Measurements from ENCODE around the gene CTNNA3. TPM values are rescaled to one million over a fixed set of nuclear protein-coding genes. Genes with fewer than 3 reads are reported as not detected.

Gene CTNNA3
- total RNA-seq, 1 donor from 2014 or later, result 129 TPM

DNA sequence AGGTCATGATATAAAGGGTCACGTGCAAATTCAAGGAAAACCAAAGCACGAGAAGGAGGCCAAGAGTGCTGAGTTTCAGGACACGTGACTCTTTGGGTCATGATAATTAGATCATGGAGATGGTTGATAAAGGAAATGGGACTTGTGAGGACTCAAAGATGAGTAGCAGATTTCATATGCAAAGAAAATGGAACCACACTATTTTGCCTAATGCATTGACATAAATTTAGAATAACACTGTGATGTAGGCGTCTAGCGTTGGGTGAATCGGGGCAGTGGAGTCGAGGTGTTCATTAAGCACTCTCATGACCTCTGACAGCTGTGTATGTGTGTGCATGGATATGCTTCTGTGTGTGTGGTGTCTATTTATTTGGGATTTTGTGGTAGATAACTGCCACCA lies 1795.7 kb downstream of the CTNNA3 start:
- ATAC-seq (ENCODE audit: poor library complexity), result no peak
- intact Hi-C loops (cut with DNase I), result no loop called here
- DNase-seq, result no peak

DNA sequence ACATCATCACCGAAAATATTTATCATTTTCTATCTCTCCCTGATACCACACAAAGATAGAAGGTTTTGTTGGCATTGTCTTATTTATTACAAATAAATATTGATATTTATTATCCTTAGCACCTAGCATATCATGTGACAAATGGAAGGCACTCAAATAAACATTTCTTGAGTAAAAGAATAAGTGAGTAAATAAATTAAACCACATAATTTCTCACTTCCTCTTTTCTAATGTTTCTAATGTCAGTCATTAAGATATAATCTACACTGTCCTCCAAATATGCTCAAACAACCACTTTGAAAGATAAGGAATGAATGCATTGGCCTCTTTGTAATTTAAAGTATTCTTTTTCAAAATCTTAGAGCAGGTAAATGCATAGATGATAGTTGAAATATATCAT lies 1797.9 kb downstream of the CTNNA3 start:
- DNase-seq (no peak), ATAC-seq (ENCODE audit: poor library complexity) (no peak)
- intact Hi-C loops (cut with DNase I), result no loop called here

DNA sequence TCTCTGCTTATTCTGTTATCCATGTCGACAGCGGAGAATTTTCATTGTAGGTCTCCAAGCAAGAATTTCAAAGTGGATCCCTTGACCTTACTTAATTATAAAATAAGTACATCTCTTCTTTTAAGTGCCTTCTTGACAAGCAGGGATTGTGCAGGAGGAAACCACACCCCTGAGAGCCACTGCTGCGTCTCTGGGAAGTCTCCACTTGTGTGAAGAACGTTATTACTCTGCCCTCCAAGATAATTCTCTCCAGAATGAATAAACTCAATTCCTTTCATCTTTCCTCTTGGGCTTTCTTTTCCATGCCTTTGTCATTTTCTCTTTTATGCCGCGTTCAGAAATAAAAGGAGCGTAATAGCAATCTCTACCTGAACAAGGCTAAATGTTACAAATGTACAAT lies 1801.0 kb downstream of the CTNNA3 start:
- ATAC-seq (ENCODE audit: poor library complexity), result no peak
- DNase-seq, result no peak
- intact Hi-C loops (cut with DNase I), result no loop called here

DNA sequence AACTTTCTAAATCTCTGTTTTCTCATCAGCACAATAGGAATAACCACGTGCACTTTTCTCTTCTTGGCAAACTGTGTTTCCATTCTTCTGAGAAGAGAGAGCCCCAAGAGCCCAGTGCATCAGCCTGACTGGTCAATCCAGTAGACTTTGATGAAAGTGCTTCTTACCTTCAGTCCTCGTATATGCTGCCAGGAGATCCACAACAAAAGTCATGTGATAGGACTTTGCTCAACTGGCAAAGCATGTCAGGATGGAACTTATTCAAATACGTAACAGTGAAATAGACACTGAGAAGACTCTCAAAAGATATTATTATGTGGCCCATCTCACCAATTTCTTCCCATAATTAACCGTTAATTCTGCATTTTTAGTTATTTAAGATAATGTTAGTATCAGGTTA lies 1801.6 kb downstream of the CTNNA3 start:
- intact Hi-C loops (cut with DNase I), result no loop called here
- ATAC-seq (ENCODE audit: poor library complexity), result no peak
- no peak for DNase-seq

DNA sequence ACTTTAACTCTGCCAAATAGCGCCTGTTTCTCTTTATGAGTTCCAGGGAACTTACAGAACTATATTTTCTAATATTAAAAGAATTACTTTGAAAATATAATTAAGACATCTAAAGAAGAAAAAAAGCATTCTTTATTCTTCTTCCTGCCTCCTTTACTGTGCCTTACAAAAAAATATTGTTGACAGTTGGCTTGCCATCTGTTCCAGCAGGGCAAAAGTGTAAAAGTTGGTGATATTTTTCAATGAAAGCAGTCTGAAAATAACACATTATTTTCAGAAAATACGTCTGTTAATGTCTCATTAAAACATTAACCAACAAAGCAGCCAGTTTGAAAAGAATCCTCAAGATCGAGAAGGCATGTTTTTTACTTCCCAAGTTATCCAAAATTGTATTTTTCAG lies 1802.3 kb downstream of the CTNNA3 start:
- DNase-seq, result no peak
- ATAC-seq (ENCODE audit: poor library complexity), result no peak
- intact Hi-C loops (cut with DNase I), result no loop called here

GRCh38 chr10:65892284-65892683 lies 1803.7 kb downstream of the CTNNA3 start:
- DNase-seq (no peak), ATAC-seq (ENCODE audit: poor library complexity) (no peak)
- intact Hi-C loops (cut with DNase I), result no loop called here

- DNase-seq (no peak), ATAC-seq (ENCODE audit: poor library complexity) (no peak)
- intact Hi-C loops (cut with DNase I), result no loop called here
Observed at GRCh38 chr10:65891073-65891981, 1804.7 kb downstream of the CTNNA3 start.

DNA sequence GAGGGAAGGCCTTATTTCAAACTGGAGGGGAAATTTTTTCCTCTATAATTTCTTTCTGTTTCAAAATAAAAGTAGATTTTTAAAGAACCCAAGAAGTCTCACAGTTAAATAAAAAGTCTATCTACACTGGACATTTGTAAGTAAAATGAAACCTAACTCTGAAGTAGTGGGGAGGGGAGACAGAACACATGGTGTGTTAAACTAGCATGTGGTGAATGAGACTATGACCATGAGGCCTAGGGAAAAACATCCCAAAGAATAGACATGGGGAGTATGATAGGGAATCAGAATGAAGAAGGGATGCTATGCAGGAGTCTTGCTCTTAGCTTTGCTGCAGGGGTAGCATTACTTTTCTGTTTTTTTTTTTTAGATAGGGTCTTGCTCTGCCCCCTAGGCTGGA lies 1831.5 kb downstream of the CTNNA3 start:
- intact Hi-C loops (cut with DNase I), result no loop called here
- DNase-seq (no peak), ATAC-seq (ENCODE audit: poor library complexity) (no peak)

DNA sequence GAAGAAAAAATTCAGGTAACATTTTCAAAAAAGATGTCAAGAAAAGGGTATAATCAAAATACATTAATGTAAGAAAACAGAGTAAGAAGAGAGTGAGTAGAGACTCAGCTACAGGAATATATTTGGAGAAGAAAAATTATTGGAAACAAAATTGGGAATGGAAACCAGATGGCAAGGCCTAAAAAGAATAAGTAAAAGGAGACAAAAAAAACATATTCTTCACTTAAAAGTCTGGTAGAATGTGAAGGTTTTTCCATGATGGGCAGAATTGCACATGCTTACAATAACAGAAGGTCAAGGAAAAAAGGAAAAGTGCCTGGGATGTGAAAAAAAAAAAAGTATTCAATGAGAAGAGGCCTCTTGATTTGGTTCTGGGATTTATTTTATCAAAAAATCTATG lies 1832.0 kb downstream of the CTNNA3 start:
- DNase-seq (no peak), ATAC-seq (ENCODE audit: poor library complexity) (no peak)
- intact Hi-C loops (cut with DNase I), result no loop called here

Small RNA genes lying within 50 kb of the gene (microRNA-seq; reads per million reads assigned to microRNA genes)
- gene MIR7151, result 4.2 reads per million, percentile 8 among the genes with 10 or more reads in this experiment

Other genes starting within 250 kb of the CTNNA3 start
- 5.4 TPM for gene DNAJC12, start 142.0 kb upstream of the CTNNA3 start, total RNA-seq
- gene SIRT1, start 188.5 kb upstream of the CTNNA3 start, total RNA-seq, result 11.7 TPM

Data from Right ventricle myocardium superior (tissue), 1 donor.